NCI-H1417 (cell line): Measurements from ENCODE around the gene KRTAP19-1.

Source experiments
- DNase-seq, 3 experiments: peaks; one replicate each; lab custom pipeline; 2025; lab: John Stamatoyannopoulos, UW

Gene KRTAP19-1

GRCh38 chr21:30480145-30480544, at the start of gene KRTAP19-1:
KRTAP19-1 (minus strand) TSS chr21:30480367; CDS start chr21:30480317, 50 bp downstream.
- peak in 2 of 3 experiments; percentile 27 to 74 for DNase-seq

- DNase-seq = no peak
Observed at GRCh38 chr21:30518876-30519275, 38.7 kb upstream of the KRTAP19-1 start.

GRCh38 chr21:30515681-30516080, 35.5 kb upstream of the KRTAP19-1 start:
- peak in 1 of 3 experiments; percentile 34 for DNase-seq

GRCh38 chr21:30505621-30506205, 25.5 kb upstream of the KRTAP19-1 start:
- peak; percentile 3 to 73 (median 29) for DNase-seq

- no peak for DNase-seq
Observed at GRCh38 chr21:30502041-30502440, 21.9 kb upstream of the KRTAP19-1 start, which contains the start of gene KRTAP19-5. KRTAP19-5 (minus strand) TSS chr21:30502141; CDS start chr21:30502090, 51 bp downstream.

- no peak for DNase-seq
Observed at GRCh38 chr21:30497065-30497464, 16.9 kb upstream of the KRTAP19-1 start, which contains the start of gene KRTAP19-4. KRTAP19-4 (minus strand) TSS chr21:30497165; CDS start chr21:30497110, 55 bp downstream.

- no peak for DNase-seq
Observed at GRCh38 chr21:30491963-30492428, 11.8 kb upstream of the KRTAP19-1 start, which contains the start of gene KRTAP19-3. KRTAP19-3 (minus strand) TSS chr21:30492013; CDS start chr21:30491957, 56 bp downstream.

- no peak for DNase-seq
Observed at GRCh38 chr21:30487336-30487735, 7.2 kb upstream of the KRTAP19-1 start, which contains the start of gene KRTAP19-2. KRTAP19-2 (minus strand) TSS chr21:30487436; CDS start chr21:30487348, 88 bp downstream.

- no peak for DNase-seq
Observed at GRCh38 chr21:30486180-30486579, 6.0 kb upstream of the KRTAP19-1 start.

- no peak for DNase-seq
Observed at GRCh38 chr21:30482130-30482529, 2.0 kb upstream of the KRTAP19-1 start.

GRCh38 chr21:30479259-30479658, 908 bp downstream of the KRTAP19-1 start:
- peak in 2 of 3 experiments; percentile 15 to 39 for DNase-seq

- peak in 2 of 3 experiments; percentile 15 to 59 for DNase-seq
Observed at GRCh38 chr21:30478004-30478403, 2.2 kb downstream of the KRTAP19-1 start.

- peak in 2 of 3 experiments; percentile 38 to 90 for DNase-seq
Observed at GRCh38 chr21:30468900-30469714, 11.1 kb downstream of the KRTAP19-1 start.

GRCh38 chr21:30463713-30464112, 16.5 kb downstream of the KRTAP19-1 start:
- peak in 1 of 3 experiments; percentile 28 for DNase-seq

GRCh38 chr21:30448514-30448913, 31.7 kb downstream of the KRTAP19-1 start:
- DNase-seq = peak in 1 of 3 experiments; percentile 25

GRCh38 chr21:30447056-30447455, 33.1 kb downstream of the KRTAP19-1 start:
- DNase-seq = no peak

GRCh38 chr21:30444204-30444603, 36.0 kb downstream of the KRTAP19-1 start:
- DNase-seq = peak in 2 of 3 experiments; percentile 19 to 31

GRCh38 chr21:30443226-30443625, 36.9 kb downstream of the KRTAP19-1 start:
- DNase-seq = no peak

GRCh38 chr21:30439975-30440374, 40.2 kb downstream of the KRTAP19-1 start, which contains the start of gene KRTAP15-1:
KRTAP15-1 (plus strand) TSS chr21:30440275; CDS start chr21:30440328, 53 bp downstream.
- DNase-seq = no peak

- peak in 2 of 3 experiments; percentile 39 to 73 for DNase-seq
Observed at GRCh38 chr21:30437010-30437565, 43.1 kb downstream of the KRTAP19-1 start.

GRCh38 chr21:30434033-30434631, 46.0 kb downstream of the KRTAP19-1 start:
- DNase-seq = peak; percentile 2 to 40 (median 19)
